ENCODE data around the gene TMEM187.

TMEM187 gene

DNA sequence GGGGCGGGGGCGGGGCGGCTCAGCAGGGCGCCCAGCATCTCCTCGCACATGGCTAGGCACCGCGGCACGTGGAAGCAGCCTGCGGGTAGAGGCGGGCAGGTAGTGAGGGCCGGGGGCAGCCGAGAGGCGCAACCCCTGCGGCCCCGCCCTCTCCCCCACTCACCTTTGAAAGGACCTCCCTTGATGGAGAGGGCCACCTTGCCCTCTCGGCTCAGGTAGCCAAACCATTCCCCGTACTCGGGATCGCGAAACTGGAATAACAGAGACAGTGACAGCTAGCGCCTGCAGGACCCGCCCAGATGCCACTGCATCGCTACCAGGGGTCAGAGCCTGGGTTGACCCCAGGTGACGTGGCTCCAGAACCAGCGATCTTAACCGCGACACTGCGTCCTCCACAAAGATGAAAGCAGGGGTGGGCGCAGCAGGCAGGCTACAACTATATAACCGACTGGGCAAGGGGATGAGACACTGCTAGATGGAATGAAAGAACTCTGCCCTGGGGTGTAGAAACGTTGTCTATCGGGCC, 37.2 kb upstream of the TMEM187 start:
- DNase-seq = no peak

DNA sequence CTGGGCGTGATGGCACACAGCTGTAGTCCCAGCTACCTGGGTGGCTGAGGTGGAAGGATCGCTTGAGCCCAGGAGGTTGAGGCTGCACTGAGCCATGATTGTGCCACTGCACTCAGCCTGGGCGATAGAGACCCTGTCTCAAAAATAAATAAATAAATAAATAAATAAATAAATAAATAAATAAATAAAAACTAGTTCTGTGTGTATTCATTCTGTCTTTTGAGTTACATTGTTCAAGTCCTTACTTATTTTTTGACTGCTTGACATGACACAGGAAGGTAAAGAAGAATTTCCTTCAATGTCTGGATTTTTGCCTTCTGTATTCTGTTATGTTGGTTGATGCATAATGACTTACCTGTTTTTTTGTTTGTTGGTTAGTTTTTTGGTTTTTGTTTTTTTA, 35.5 kb upstream of the TMEM187 start:
- DNase-seq = no peak

DNA sequence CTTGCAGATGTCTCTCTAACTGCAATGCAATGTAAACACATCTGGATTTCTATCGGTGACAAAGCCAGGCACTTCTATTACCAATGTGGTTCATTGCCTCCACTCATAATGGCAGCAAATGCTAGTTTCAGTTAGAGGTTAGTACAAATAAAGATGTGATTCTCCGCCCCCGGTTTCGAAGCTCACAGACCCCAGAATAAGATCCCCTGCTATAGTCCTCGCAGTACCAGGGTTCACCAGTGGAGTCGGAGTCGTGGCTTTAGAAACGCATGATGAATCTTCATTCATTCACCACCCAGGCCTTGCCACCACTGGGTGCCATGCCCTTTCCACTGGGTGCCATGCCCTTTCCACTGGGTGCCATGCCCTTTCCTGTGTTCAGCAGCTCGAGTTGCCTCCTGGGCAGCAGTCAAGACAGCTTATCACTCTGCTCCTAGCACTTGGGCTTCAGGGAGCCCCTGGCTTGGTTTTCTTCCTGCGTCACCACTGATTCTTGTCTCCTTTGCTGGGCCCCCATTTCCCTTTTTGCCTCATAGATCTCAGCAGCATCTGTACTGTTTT, 34.2 kb upstream of the TMEM187 start:
- no peak for DNase-seq

DNA sequence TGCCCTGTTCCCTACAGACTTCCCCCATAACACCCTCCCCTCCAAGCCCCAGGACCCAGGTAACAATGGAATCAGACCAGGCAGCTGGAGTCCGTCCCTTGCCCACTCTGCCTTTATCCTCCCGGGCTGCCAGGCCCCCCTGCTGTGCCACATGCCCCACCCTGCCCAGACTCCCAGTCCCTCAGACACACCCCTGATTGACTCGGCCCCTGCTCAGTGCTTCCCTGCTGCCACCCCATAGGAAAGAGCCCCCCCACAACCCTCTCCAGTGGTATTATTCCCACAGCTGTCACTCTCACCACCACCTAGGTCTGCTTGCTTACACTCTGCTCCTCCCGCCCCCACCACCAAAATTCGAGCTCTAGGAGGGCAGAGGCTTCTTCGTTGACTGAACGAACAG, 33.0 kb upstream of the TMEM187 start:
- no peak for DNase-seq

GRCh38 chrX:153941336-153942252, 31.0 kb upstream of the TMEM187 start:
- no peak for DNase-seq

GRCh38 chrX:153944140-153944799, 28.3 kb upstream of the TMEM187 start, which contains the start of gene RENBP:
RENBP (minus strand) TSS chrX:153944643; CDS start chrX:153944610, 33 bp downstream.
- peak in 1 of 2 donors; percentile 60 for DNase-seq

- no peak for DNase-seq
Observed at GRCh38 chrX:153944800-153945150, 27.8 kb upstream of the TMEM187 start.

GRCh38 chrX:153945956-153946943, 26.3 kb upstream of the TMEM187 start:
- DNase-seq = no peak

DNA sequence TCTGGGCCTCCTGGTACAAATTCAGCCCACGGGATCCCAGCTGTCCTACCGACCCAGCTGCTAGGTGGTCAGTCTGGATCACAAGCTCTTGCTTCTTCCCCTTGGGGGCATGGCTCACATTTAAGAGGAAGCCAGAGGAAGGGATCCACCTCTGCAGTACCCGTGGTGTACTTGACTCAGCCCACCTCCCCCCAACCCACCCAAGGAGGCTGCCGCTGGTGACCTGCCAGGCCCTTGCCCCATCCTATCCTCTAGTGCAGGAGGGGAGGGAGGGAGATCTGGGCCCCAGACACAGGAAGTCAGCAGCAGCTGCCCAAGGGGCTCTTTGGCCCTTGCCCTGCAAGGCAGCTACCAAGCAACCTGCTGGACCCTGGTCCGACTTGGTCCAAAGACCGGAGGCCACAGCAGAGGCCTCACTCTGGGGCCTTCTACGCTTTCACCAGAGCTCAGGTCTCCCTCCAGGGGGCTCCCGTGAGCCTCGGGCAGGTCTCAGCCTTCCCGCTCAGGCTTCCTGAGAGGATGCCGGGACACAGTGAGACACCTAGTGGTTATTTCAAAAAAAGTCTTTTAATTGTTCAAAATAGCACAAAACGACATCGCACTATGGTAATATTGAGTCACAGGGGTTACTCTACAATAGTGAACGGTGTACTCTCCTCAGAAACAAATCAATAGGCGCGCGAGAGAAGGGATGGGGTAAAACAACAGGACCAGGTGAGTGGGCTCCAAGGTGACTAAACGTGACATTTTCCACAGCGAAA, 25.4 kb upstream of the TMEM187 start:
- peak; percentile 82 to 86 for DNase-seq

- DNase-seq = no peak
Observed at GRCh38 chrX:153948002-153948466, 24.5 kb upstream of the TMEM187 start.

GRCh38 chrX:153948847-153949805, 23.4 kb upstream of the TMEM187 start:
- no peak for DNase-seq

DNA sequence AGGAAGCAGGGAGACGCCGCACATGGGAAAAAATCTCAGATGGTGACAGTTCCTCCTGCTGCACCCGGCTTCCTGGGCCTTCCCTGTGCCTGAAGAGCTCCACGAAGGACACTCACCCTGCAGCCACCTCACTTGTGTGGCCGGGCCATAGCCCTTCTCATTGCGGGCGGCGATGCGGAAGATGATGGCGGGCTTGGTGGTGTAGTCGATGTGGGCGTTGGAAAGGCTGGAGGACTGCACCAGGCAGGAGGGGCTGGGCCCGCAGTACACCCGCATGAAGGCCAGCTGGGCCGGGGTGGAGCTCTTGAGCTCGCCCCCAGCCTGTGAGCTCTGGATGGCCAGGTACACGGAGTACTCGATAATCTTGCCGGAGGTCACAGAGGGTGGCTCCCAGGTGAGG, 22.4 kb upstream of the TMEM187 start:
- no peak for DNase-seq

DNA sequence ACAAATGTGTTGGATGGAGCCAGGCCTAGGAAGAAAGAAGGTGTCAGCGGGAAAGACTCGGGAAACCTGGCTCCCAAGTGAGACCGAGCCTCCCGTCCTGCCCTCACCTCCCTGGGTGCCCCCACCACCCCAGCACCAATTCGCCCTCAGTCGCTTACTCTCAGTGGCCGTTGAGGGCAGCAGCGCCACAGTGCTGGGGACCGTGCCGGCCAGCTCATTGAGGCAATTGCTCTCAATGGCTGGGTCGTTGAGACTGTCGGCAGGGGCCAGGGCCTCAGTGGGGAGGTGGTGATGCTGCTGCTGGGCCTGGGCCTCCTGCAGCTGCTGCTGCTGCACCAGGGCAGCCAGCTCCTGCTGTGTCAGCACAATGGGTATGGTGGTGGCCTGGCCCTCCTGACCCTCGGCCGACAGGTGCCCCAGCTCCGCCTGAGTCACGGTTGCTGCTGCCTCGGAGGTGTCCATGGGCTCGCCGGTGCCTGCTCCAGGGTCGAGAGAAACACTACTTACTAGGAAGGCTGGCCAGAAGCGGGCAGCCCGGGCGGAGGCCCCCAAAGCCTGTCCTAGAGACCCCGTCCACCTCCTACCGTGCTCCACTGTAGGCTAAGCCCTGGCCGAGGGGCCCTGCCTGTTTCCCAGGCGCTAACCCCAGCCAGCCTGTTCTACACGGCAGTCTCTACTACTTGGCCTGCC, 20.7 kb upstream of the TMEM187 start:
- DNase-seq = no peak

GRCh38 chrX:153952373-153953026, 20.1 kb upstream of the TMEM187 start:
- DNase-seq = no peak

DNA sequence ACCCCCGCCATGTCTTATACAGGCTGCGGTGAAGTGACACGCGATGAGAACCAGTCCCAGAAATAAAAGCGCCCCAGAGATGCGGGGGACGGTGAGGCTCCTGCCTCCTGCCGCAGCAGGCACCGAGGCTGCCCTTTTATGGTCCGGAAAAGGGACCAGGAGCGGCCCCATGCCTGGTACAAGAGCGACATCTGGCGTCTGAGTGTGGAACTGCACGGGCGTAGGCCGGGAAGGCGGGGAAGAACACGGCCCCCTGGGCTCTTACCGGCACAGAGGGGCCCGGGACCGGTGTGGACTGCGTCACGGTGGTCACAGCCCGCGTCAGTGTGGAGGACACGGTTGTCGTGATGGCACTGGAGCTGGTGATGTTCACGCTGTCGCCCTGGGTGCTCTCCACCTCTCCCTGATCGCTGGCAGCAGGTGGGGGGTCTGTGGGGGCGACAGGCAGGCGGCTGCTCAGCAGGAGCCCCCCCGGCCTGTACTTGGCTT, 19.2 kb upstream of the TMEM187 start:
- DNase-seq = peak; percentile 77 to 80

- no peak for DNase-seq
Observed at GRCh38 chrX:153953892-153954557, 18.5 kb upstream of the TMEM187 start.

DNA sequence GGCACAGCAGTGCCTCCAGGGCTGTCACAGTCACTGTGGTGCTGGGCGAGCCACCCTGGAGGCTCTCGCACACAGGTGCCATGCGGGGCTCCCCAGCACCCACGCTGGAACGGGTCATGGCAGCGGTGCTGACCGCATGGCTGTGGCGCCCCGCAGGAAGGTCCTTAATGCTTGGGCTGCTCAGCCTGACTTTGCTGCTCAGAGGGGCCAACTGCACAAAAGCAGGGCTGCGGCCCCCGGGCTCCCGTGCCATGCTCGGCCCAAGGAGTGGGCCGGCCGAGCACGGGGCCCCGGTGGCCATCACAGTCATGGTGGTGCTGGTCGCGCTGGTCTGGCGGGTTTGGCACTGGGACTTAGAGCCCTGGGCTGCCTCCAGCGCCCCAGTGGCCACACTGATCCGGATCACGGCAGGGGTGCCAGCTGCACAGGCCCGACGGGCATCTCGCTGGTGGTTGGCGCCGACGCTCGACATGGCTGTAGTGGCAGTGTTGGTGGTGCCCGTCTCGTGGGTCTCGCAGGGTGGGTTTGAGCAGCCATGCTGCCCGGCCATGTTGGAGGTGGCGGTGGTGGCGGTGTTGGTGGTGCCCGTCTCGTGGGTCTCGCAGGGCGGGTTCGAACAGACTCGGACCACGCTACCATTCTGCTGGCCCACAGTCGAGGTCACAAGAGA, 17.9 kb upstream of the TMEM187 start:
- DNase-seq = no peak

Data from CD4-positive, alpha-beta T cell treated with Interleukin-1 beta for 1 hour (primary cell).